Transverse colon (tissue), 1 donor: Measurements from ENCODE around the gene HDAC4.

Experiments used
- EP300 ChIP-seq: sonication (generic); formaldehyde crosslinking; IDR thresholded peaks from one replicate; pipeline ENCODE4 v1.6.1; 2017; ENCODE audit warnings: antibody characterized with exemption, low read depth
- POLR2A ChIP-seq: fragments of 450-650 bp; IDR thresholded peaks from one replicate; pipeline ENCODE4 v1.6.1; 2016; ENCODE audit warnings: antibody characterized with exemption, mild to moderate bottlenecking, moderate library complexity

DNA sequence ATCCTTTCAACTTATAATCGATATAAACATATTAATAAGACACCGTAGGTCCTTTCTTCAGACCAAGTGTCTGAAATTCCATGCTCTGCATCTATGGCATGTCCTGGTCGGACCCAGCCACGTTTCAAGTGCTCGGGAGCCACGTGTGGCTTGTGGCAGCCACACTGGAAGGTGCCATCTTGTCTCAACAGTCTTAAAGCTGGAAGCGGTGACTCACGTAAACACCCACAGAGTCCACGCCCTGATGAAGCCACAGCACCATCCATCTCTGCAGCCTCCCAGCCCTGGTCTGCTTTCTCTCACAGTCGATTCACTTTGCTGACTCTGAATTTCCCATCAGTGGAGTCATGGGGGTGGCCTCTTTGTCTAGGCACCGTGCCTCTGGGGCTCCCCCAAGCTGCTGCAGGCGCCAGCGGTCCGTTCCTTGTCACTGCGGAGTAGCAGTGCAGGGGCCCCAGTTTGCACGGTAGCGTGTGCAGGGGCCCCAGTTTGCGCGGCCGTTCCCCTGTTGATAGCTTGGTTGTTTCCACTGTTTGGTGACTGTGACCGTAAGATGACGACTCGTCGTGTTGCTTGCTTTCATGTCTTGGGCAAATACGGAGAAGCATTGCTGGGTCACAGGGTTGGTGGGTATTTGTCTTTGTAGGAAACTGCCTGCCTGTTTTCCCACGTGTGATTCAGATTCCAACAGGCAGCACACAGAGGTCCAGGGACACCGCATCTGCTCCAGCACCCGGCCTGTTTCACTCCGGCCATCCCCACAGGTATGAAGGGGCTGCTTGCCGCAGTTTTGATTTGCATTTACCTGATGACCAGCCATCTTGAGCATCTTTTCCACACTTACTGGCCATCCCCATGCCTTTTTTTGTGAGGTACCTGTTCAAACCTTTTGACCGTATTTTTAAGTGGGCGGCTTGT is 240.3 kb downstream of the HDAC4 start:
- TF ChIP-seq EP300 (no peak), POLR2A (no peak)
